ENCODE measurements around the gene PAQR6.

The PAQR6 gene

GRCh38 chr1:156247460-156248322, at the start of gene PAQR6:
TSS of gene PAQR6 (minus strand) at chr1:156248056. CDS start at chr1:156246731, 1,325 bp downstream.
- no peak for DNase-seq (ENCODE audit: low read depth, low spot score)

GRCh38 chr1:156295391-156295947, 47.6 kb upstream of the PAQR6 start, which contains the start of gene GLMP:
TSS of gene GLMP (minus strand) at chr1:156295679. CDS start at chr1:156295645, 34 bp downstream.
- peak; percentile 38 for DNase-seq (ENCODE audit: low read depth, low spot score)

GRCh38 chr1:156293895-156294294, 46.0 kb upstream of the PAQR6 start:
- DNase-seq (ENCODE audit: low read depth, low spot score) = no peak

- DNase-seq (ENCODE audit: low read depth, low spot score) = no peak
These were observed 45.2 kb upstream of the PAQR6 start for GRCh38 chr1:156293098-156293434.

GRCh38 chr1:156291226-156292061, 43.6 kb upstream of the PAQR6 start:
- peak; percentile 97 for DNase-seq (ENCODE audit: low read depth, low spot score)

- no peak for DNase-seq (ENCODE audit: low read depth, low spot score)
These were observed 42.0 kb upstream of the PAQR6 start for GRCh38 chr1:156289857-156290256.

GRCh38 chr1:156286061-156286460, 38.2 kb upstream of the PAQR6 start:
- DNase-seq (ENCODE audit: low read depth, low spot score) = no peak

- no peak for DNase-seq (ENCODE audit: low read depth, low spot score)
These were observed 37.6 kb upstream of the PAQR6 start for GRCh38 chr1:156285437-156285836.

- no peak for DNase-seq (ENCODE audit: low read depth, low spot score)
These were observed 36.9 kb upstream of the PAQR6 start for GRCh38 chr1:156284757-156285156.

- peak; percentile 44 for DNase-seq (ENCODE audit: low read depth, low spot score)
These were observed 36.3 kb upstream of the PAQR6 start, which contains the start of gene TMEM79 for GRCh38 chr1:156284112-156284511. TSS of gene TMEM79 (plus strand) at chr1:156284325. CDS start at chr1:156285227, 902 bp downstream.

GRCh38 chr1:156283521-156283920, 35.7 kb upstream of the PAQR6 start:
- DNase-seq (ENCODE audit: low read depth, low spot score) = no peak

- DNase-seq (ENCODE audit: low read depth, low spot score) = peak; percentile 98
These were observed 34.8 kb upstream of the PAQR6 start, which contains the start of gene SMG5 for GRCh38 chr1:156282479-156283222. TSS of gene SMG5 (minus strand) at chr1:156282825. CDS start at chr1:156282680, 145 bp downstream.

- peak; percentile 35 for DNase-seq (ENCODE audit: low read depth, low spot score)
These were observed 34.0 kb upstream of the PAQR6 start for GRCh38 chr1:156281693-156282478.

GRCh38 chr1:156281281-156281680, 33.4 kb upstream of the PAQR6 start:
- peak; percentile 25 for DNase-seq (ENCODE audit: low read depth, low spot score)

- DNase-seq (ENCODE audit: low read depth, low spot score) = no peak
These were observed 32.0 kb upstream of the PAQR6 start for GRCh38 chr1:156279837-156280236.

- no peak for DNase-seq (ENCODE audit: low read depth, low spot score)
These were observed 29.1 kb upstream of the PAQR6 start for GRCh38 chr1:156276966-156277381.

- DNase-seq (ENCODE audit: low read depth, low spot score) = no peak
These were observed 28.7 kb upstream of the PAQR6 start for GRCh38 chr1:156276532-156276931.

GRCh38 chr1:156270314-156270713, 22.5 kb upstream of the PAQR6 start:
- DNase-seq (ENCODE audit: low read depth, low spot score) = no peak

GRCh38 chr1:156268336-156268735, 20.5 kb upstream of the PAQR6 start:
- DNase-seq (ENCODE audit: low read depth, low spot score) = no peak

GRCh38 chr1:156266051-156266450, 18.2 kb upstream of the PAQR6 start:
- no peak for DNase-seq (ENCODE audit: low read depth, low spot score)

Measured in ELF-1 (cell line).